LoVo (cell line): ENCODE data around the gene GRPEL1.

Experiments used
- DNase-seq: peaks from one replicate; pipeline ENCODE4 v3.0.0-alpha.2; 2016; ENCODE audit warnings: low spot score

The GRPEL1 gene

GRCh38 chr4:7023486-7023885, 44.4 kb downstream of the GRPEL1 start:
- no peak for DNase-seq

- peak; percentile 18 for DNase-seq
Measured at GRCh38 chr4:7021930-7022664, 45.8 kb downstream of the GRPEL1 start.

- no peak for DNase-seq
Measured at GRCh38 chr4:7021355-7021754, 46.5 kb downstream of the GRPEL1 start.

- no peak for DNase-seq
Measured at GRCh38 chr4:7020856-7021255, 47.0 kb downstream of the GRPEL1 start.

GRCh38 chr4:7020290-7020689, 47.6 kb downstream of the GRPEL1 start:
- DNase-seq: no peak

- no peak for DNase-seq
Measured at GRCh38 chr4:7019367-7019766, 48.5 kb downstream of the GRPEL1 start.

GRCh38 chr4:7018281-7018680, 49.6 kb downstream of the GRPEL1 start:
- DNase-seq: no peak

- DNase-seq: no peak
Measured at GRCh38 chr4:7017446-7018048, 50.3 kb downstream of the GRPEL1 start.

- no peak for DNase-seq
Measured at GRCh38 chr4:7016512-7016911, 51.4 kb downstream of the GRPEL1 start.

- DNase-seq: no peak
Measured at GRCh38 chr4:7016086-7016485, 51.8 kb downstream of the GRPEL1 start.

GRCh38 chr4:7015383-7016035, 52.4 kb downstream of the GRPEL1 start:
- no peak for DNase-seq

- DNase-seq: no peak
Measured at GRCh38 chr4:7014815-7015214, 53.0 kb downstream of the GRPEL1 start.

GRCh38 chr4:7013175-7013574, 54.7 kb downstream of the GRPEL1 start:
- DNase-seq: no peak

GRCh38 chr4:7009564-7009963, 58.3 kb downstream of the GRPEL1 start:
- DNase-seq: no peak
